Islet of Langerhans (tissue), 1 donor: ENCODE measurements around the gene FN1.

Experiments
- FAIRE-seq: peaks from one replicate; lab custom pipeline; 2011; peaks lifted over from hg19 to GRCh38; lab: Jason Lieb, UNC

The FN1 gene

GRCh38 chr2:215441560-215442400, 5.9 kb upstream of the FN1 start:
- no peak for FAIRE-seq

DNA sequence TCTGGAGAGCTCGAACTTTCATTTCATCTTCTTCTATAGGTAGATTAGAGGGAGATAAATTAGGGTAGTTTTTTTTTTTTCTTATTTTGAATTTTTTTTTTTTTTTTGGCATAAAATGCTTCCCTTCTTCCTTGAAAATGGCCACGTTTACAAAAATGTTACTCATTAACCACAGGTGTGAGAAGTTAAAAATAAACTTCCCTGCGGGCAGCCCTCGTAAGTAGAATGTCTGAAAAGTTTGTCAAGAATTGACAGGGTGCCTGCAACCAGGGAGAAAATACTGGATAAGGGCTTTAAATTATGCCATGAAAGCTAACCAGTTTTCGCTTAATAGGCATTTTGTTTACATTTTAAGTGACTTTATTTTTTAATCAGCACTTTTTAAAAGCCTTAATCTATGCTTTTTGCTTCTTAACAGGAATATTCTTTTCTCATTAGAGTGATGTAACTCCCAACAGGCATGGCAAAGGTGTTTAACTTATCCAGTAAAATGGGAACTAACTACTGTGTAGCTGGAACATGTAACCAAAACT, 4.2 kb upstream of the FN1 start:
- FAIRE-seq = peak; percentile 13

DNA sequence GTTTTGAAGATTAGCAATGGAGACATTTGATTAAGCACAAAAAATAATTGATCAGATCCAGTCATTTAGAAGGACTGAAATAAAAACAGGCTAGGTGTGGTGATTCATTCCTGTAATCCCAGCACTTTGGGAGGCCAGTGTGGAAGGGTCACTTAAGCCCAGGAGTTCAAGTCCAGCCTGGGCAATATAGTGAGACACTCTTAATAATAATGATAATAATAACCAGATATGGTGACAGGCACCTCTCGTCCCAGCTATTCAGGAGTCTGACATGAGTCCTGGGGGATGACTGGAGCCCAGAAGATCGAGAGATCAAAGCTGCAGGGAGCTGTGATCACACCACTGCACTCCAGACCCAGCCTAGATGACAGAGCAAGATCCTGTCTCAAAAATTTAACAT, 3.5 kb upstream of the FN1 start:
- no peak for FAIRE-seq

DNA sequence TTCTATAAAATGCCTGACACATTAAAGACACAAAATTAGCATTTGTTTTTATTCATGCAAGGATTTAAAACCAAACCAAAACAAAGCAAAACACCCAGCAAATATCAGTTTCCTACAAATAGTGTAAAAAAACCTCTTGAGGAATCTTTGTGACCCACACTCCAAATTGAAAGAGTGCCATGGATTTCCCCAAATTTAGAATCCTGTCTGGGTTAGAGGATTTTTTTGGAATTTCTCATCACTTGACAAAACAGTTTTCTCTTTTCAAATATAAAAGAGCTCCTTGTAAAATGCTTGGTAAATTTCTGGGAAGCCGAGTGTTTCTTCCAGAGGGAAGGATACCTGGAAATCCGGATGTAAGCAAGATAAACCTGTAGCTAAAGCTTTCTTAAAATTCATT, 1.7 kb upstream of the FN1 start:
- FAIRE-seq = no peak

DNA sequence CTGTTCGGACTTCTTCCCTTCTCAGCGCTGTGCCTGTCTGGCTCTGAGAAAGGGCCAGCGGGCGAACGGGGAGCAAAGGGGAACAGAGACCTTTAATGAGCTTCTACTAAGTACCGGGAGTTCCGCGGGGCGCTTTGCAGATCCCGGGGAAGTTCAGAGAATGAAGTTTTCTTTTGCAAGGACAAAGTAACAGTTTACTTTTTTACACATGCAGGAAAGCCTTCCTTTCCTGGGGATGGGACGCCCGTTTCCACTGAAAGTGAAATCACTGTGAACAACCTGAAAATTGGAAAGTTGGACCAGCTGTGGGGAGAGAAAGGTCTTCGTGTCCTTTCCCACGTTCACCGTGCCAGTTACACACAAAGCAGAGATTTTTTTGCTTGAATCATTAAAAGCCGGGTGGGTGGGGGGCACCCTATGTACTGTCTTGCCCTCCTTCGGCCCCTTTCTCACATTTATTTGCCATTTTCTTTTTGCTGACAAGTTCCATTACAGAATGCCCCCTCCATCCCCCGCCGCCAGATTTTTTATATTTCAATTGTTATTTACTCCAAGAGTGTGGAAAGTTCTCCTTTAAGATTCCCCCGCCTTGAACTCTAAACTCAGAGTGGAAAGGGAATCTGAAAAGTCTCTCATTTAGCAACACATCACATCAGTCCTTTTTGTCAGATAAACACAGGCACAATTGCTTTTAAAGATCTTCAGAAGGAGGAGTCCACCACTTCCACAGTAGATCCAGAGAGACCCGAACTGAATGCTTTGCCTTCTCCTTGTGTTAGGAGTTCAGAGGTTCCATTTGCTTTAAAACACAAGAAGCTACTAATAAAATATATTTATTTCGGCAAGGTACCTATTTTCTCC, 1.1 kb upstream of the FN1 start:
- no peak for FAIRE-seq

DNA sequence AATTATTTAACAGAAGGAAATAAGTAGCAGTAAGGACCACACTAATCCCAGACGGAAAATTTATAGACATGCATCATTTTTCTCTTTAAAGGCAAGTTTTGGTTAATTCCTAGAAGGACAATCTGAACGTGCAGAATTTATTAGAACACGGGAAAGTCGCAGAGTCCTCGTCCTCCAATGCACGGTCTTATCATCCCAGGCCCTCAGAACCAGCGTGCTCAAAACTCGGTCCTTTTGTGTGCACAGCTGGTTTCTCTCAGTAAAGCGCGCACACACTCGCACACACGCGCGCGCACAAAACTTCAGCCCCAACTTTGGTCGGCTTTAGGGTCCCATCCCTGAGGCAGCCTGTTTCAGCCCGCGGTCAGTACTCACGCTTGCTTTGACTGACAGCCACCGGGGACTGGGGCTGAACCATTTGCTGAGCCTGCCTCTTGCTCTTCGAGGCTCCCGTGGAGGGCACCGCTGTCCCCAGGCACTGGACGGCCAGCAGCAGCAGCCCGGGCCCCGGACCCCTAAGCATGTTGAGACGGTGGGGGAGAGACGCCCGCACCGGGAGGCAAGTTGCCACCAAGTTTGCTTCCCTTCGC, 493 bp downstream of the FN1 start:
- FAIRE-seq = no peak

GRCh38 chr2:215434447-215435279, 1.2 kb downstream of the FN1 start:
- FAIRE-seq = no peak

DNA sequence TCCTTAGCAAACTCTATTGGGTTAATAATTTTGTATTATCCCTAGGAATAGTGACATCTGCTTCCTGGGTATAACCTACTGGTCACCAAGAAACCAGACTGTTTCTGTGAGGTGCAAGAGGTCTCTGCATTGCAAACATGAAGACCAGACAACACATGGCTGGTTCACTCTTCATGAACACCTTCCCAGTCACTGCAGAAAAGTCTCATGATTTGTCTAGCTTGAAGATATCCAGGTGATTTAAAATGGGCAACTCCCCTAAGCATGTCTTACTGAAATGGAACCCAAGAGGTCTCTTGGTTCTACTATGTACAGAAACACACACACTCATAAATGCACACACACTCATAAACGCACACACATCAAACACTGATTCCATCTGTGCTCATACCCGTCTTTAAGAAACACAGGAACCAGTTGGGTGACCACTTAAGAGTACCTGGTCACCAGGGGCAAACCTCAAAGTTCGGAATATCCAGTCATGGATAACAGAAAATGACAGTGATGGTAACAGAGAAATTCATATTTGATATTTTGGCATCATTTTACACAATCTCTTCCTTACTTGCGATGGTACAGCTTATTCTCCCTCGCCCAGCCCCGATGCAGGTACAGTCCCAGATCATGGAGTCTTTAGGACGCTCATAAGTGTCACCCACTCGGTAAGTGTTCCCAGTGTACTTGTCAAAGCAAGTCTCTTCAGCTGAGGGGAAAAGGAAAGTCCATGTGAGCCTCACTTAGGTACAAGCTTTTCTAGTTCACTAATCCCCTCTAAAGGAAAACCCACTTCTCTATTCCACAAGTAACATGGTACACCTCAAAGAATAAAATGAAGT, 2.9 kb downstream of the FN1 start:
- no peak for FAIRE-seq

GRCh38 chr2:215431778-215432758, 3.8 kb downstream of the FN1 start:
- FAIRE-seq = no peak

- no peak for FAIRE-seq
Observed at GRCh38 chr2:215431290-215431689, 4.6 kb downstream of the FN1 start.

- FAIRE-seq = no peak
Observed at GRCh38 chr2:215430528-215431187, 5.2 kb downstream of the FN1 start.

DNA sequence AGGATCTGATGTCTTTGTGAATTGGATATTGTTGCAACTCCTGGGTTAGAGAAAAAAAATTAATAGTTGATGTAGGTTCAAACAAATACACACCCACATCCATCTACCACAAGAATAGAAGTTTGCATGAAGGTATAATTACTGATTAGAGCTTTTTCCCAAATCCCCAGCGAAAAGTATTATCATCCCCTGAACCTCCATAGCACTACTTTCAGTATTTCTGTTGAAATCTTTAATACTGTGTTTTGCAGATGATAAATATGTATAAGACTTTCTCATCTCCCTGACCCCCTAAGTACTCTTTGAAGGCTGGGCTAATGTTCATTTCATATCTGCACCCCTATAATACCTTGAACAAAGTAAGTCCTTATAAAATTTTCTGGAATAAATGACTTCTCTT, 6.4 kb downstream of the FN1 start:
- FAIRE-seq = no peak

DNA sequence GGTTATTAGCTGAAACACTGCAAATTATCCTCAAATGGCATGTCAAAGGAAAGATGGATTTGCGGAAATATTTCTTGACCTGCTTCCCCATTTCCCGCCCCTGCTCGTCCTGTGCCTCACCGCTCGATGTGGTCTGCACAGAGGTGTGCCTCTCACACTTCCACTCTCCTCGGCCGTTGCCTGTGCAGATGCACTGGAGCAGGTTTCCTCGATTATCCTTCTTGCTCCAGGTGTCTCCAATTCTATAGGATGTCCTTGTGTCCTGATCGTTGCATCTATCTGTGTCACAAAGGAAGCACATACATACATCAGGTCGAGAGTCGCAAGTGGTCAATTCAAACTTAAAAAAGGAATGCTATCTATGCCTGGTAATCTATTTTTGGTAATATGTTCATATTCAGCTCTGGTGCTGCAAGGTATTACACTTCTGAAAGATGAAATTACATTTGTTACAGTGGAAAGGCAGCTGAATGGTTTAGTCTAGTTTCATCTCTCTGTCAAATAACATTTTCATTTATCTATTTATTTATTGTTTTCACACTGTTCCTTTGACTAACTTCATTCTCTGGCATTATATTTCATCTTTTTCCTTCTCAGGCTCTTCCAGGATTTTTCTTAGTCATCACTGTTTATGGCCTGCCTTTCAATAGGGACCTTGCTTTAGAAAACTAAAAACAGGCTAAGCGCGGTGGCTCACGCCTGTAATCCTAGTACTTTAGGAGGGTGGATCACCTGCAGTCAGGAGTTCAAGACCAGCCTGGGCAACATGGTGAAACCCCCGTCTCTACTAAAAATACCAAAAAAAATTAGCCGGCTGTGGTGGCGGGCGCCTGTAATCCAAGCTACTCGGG, 7.6 kb downstream of the FN1 start:
- no peak for FAIRE-seq

GRCh38 chr2:215427585-215427984, 8.3 kb downstream of the FN1 start:
- FAIRE-seq = peak; percentile 72

DNA sequence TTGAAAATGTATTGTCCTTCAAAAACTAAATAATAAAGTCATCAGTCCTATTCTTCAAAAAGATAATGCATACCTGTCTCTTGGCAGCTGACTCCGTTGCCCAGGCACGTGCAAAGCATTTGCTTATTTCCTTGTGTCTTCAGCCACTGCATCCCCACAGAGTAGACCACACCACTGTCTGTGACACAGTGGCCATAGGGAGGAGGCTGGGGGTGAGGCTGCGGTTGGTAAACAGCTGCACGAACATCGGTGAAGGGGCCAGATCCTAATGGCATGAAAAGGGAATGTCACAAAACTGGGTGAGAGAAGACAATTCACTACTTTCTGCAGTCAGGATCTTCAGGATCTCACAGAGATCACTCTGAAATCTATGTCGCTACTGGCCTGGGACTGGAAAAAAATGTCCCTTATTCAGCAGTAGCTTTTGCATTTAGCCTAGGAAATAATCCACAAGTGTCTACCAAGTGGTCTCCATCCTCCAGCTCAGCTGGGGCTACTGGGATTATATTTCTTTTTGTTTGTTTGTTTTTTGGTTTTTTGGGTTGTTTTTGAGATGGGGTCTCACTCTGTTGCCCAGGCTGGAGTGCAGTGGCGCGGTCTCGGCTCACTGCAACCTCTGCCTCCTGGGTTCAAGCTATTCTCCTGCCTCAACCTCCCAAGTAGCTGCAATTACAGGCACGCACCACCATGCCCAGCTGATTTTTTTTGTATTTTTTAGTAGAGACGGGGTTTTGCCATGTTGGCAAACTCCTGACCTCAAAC, 10.7 kb downstream of the FN1 start:
- FAIRE-seq = no peak

DNA sequence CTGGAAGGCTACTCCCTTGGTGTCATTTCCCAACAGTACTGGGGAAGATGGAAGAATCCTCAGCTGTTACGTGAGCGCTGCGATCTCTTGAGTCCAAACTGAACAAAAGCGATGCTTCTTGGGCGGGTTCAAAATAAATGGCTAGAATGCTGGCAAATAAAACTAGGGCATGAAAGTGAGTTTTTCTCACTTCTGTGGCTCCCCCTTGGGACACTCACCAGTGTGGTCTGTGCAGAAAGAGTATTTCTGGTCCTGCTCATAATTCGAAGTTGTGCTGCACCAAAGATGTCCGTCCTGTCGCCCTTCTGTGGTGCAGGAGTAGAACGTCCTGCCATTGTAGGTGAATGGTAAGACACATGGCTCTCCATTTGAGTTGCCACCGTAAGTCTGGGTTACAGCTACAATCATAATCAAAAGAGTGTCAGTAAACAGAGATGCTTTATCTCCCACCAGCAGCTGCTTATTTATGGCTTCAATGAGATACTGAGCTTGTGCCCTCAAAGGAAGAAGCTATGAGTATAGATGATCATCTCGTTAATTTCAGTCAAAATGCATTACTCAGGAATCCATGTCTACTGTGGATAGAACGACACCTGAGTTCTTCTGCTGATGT, 11.8 kb downstream of the FN1 start:
- no peak for FAIRE-seq

- FAIRE-seq = no peak
Observed at GRCh38 chr2:215423234-215423633, 12.6 kb downstream of the FN1 start.
